HepG2 (cell line): ENCODE data around the gene RRN3. TPM values are rescaled to one million over a fixed set of nuclear protein-coding genes. Genes with fewer than 3 reads are reported as not detected.

ENCODE experiments used
- GATAD1 ChIP-seq: IDR thresholded peaks from 2 replicates; pipeline ENCODE4 v1.6.1; 2016; ENCODE audit warnings: missing genetic modification reagents, missing compliant biosample characterization
- GZF1 ChIP-seq: sonication (generic); formaldehyde crosslinking; IDR thresholded peaks from 2 replicates; pipeline ENCODE4 v1.5.1; 2020; ENCODE audit warnings: mild to moderate bottlenecking, missing genetic modification reagents
- KAT8 ChIP-seq: IDR thresholded peaks from 2 replicates; pipeline ENCODE4 v1.6.1; 2016; ENCODE audit warnings: missing genetic modification reagents, missing compliant biosample characterization
- NFRKB ChIP-seq: fragments of 450-650 bp; IDR thresholded peaks from 2 replicates; pipeline ENCODE4 v1.6.1; 2017
- PPARG ChIP-seq: conservative IDR thresholded peaks from 2 replicates; pipeline ENCODE4 v1.6.1; 2016; ENCODE audit warnings: missing biosample characterization, missing genetic modification reagents
- SOX6 ChIP-seq, 2 experiments: fragments of 450-650 bp in 1 of 2; sonication (generic) in 1 of 2; formaldehyde crosslinking in 1 of 2; IDR thresholded peaks; 2 replicates each; pipeline versions ENCODE4 v1.4.0 to v1.6.1; 2017 to 2020; ENCODE audit warnings: antibody characterized with exemption in 1 of 2, mild to moderate bottlenecking in 1 of 2, missing genetic modification reagents in 1 of 2
- SYNCRIP ChIP-seq: fragments of 200-400 bp; formaldehyde crosslinking; IDR thresholded peaks from 2 replicates; pipeline ENCODE4 v1.6.1; 2018; ENCODE audit warnings: mild to moderate bottlenecking, low read depth, low read length; ENCODE audit not compliant: insufficient read depth
- YEATS4 ChIP-seq: sonication (generic); formaldehyde crosslinking; IDR thresholded peaks from 2 replicates; pipeline ENCODE4 v1.4.0; 2020; ENCODE audit warnings: missing genetic modification reagents, borderline replicate concordance
- ZGPAT ChIP-seq: IDR thresholded peaks from 2 replicates; pipeline ENCODE4 v1.6.1; 2016; ENCODE audit warnings: mild to moderate bottlenecking
- ZMAT5 ChIP-seq: sonication (generic); formaldehyde crosslinking; IDR thresholded peaks from 2 replicates; pipeline ENCODE4 v1.5.0; 2020; ENCODE audit warnings: mild to moderate bottlenecking, low read depth, missing genetic modification reagents, borderline replicate concordance
- ZNF589 ChIP-seq: sonication (generic); formaldehyde crosslinking; conservative IDR thresholded peaks from 2 replicates; pipeline ENCODE4 v1.8.0; 2022; ENCODE audit warnings: mild to moderate bottlenecking, moderate library complexity, missing genetic modification reagents
- polyA plus RNA-seq, 8 experiments: library from polyadenylated mRNA; depleted of rRNA in 3 of 8; stranded (reverse) in 7 of 8; unstranded in 1 of 8; fragments of >200 nt; fragmentation: Illumina TruSeq in 4 of 8; extraction: Trizol in 4 of 8; gene quantifications; 2 replicates each; pipeline versions ENCODE4 v1.2.1 to v1.2.3, GENCODE V29; 2011 to 2016; ENCODE audit warnings: low read depth in 4 of 8, missing spikeins in 1 of 8, mixed read lengths in 1 of 8; ENCODE audit not compliant: insufficient read depth in 1 of 8
- total RNA-seq, 5 experiments: library from RNA; depleted of rRNA; stranded (reverse); fragments of >200 nt; fragmentation: Illumina TruSeq; extraction: Trizol; gene quantifications; 2 replicates each; pipeline ENCODE4 v1.2.3, GENCODE V29; 2016; ENCODE audit warnings: low read depth in 1 of 5
- TF ChIP-seq, protein P1 (sequence below): IDR thresholded peaks from 2 replicates; pipeline ENCODE4 v1.6.1; 2016; ENCODE audit warnings: low read depth, missing genetic modification reagents, missing compliant biosample characterization
- TF ChIP-seq, protein P2 (sequence below): sonication (generic); formaldehyde crosslinking; IDR thresholded peaks from 2 replicates; pipeline ENCODE4 v1.4.0; 2020; ENCODE audit warnings: missing genetic modification reagents, borderline replicate concordance

The RRN3 gene
- total and polyA plus RNA-seq, 2 of the 13 experiments (the other 11 are each of a cell fraction or from before 2014, with no cell fraction given) = 45.8 to 67.0 TPM

- TF ChIP-seq, protein P1, sequence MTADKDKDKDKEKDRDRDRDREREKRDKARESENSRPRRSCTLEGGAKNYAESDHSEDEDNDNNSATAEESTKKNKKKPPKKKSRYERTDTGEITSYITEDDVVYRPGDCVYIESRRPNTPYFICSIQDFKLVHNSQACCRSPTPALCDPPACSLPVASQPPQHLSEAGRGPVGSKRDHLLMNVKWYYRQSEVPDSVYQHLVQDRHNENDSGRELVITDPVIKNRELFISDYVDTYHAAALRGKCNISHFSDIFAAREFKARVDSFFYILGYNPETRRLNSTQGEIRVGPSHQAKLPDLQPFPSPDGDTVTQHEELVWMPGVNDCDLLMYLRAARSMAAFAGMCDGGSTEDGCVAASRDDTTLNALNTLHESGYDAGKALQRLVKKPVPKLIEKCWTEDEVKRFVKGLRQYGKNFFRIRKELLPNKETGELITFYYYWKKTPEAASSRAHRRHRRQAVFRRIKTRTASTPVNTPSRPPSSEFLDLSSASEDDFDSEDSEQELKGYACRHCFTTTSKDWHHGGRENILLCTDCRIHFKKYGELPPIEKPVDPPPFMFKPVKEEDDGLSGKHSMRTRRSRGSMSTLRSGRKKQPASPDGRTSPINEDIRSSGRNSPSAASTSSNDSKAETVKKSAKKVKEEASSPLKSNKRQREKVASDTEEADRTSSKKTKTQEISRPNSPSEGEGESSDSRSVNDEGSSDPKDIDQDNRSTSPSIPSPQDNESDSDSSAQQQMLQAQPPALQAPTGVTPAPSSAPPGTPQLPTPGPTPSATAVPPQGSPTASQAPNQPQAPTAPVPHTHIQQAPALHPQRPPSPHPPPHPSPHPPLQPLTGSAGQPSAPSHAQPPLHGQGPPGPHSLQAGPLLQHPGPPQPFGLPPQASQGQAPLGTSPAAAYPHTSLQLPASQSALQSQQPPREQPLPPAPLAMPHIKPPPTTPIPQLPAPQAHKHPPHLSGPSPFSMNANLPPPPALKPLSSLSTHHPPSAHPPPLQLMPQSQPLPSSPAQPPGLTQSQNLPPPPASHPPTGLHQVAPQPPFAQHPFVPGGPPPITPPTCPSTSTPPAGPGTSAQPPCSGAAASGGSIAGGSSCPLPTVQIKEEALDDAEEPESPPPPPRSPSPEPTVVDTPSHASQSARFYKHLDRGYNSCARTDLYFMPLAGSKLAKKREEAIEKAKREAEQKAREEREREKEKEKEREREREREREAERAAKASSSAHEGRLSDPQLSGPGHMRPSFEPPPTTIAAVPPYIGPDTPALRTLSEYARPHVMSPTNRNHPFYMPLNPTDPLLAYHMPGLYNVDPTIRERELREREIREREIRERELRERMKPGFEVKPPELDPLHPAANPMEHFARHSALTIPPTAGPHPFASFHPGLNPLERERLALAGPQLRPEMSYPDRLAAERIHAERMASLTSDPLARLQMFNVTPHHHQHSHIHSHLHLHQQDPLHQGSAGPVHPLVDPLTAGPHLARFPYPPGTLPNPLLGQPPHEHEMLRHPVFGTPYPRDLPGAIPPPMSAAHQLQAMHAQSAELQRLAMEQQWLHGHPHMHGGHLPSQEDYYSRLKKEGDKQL (CRISPR knock-in tag) = no peak
- TF ChIP-seq YEATS4 (CRISPR knock-in tag) (peak; percentile 26; the same call in 1 of the 2 replicates), SOX6 (IDR thresholded peaks at IDR 0.05) (no peak), SOX6 (CRISPR knock-in tag; IDR thresholded peaks at IDR 0.05) (0 out of 2 replicates have a peak, but pooled peaks have one; percentile 7), ZNF589 (no peak), PPARG (CRISPR knock-in tag) (no peak), NFRKB (no peak), SYNCRIP (no peak), GZF1 (CRISPR knock-in tag) (no peak), ZMAT5 (no peak), KAT8 (no peak), GATAD1 (CRISPR knock-in tag) (0 out of 2 replicates have a peak, but pooled peaks have one; percentile 14), ZGPAT (CRISPR knock-in tag) (0 out of 2 replicates have a peak, but pooled peaks have one; percentile 2)
- TF ChIP-seq, protein P2, sequence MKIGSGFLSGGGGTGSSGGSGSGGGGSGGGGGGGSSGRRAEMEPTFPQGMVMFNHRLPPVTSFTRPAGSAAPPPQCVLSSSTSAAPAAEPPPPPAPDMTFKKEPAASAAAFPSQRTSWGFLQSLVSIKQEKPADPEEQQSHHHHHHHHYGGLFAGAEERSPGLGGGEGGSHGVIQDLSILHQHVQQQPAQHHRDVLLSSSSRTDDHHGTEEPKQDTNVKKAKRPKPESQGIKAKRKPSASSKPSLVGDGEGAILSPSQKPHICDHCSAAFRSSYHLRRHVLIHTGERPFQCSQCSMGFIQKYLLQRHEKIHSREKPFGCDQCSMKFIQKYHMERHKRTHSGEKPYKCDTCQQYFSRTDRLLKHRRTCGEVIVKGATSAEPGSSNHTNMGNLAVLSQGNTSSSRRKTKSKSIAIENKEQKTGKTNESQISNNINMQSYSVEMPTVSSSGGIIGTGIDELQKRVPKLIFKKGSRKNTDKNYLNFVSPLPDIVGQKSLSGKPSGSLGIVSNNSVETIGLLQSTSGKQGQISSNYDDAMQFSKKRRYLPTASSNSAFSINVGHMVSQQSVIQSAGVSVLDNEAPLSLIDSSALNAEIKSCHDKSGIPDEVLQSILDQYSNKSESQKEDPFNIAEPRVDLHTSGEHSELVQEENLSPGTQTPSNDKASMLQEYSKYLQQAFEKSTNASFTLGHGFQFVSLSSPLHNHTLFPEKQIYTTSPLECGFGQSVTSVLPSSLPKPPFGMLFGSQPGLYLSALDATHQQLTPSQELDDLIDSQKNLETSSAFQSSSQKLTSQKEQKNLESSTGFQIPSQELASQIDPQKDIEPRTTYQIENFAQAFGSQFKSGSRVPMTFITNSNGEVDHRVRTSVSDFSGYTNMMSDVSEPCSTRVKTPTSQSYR (CRISPR knock-in tag) = no peak
Observed at GRCh38 chr16:15054357-15055140, 39.5 kb downstream of the RRN3 start (continued).
